Lower leg skin (tissue), 4 donors: ENCODE measurements around the gene DTNB. TPM values are rescaled to one million over a fixed set of nuclear protein-coding genes. Genes with fewer than 3 reads are reported as not detected.

Experiments
- DNase-seq, 2 donors: peaks; one replicate each; pipeline ENCODE4 v3.0.0-alpha.2; 2019; ENCODE audit warnings: low spot score in 2 of 2
- H3K4me3 ChIP-seq: fragments of 200-600 bp; sonication (generic); 2 replicates; pipeline ENCODE4 v1.5.1; 2017; ENCODE audit warnings: mild to moderate bottlenecking, low read depth; ENCODE audit not compliant: poor library complexity, severe bottlenecking
- CTCF ChIP-seq, 3 donors: fragments of 450-650 bp; IDR thresholded peaks; one replicate each; pipeline ENCODE4 v1.5.1; 2016; ENCODE audit warnings: antibody characterized with exemption in 3 of 3, mild to moderate bottlenecking in 3 of 3, moderate library complexity in 2 of 3
- POLR2A ChIP-seq, 2 donors: fragments of 450-650 bp; IDR thresholded peaks; one replicate each; pipeline ENCODE4 v1.6.1; 2016 to 2017; ENCODE audit warnings: antibody characterized with exemption in 2 of 2, mild to moderate bottlenecking in 1 of 2, moderate library complexity in 1 of 2
- WGBS, 2 donors: methylation state at CpG; one replicate each; pipeline ENCODE4 v1.1.5; 2018; 5-methylcytosine and 5-hydroxymethylcytosine counted together
- intact Hi-C: fragments of 100-400 bp; cut with DNase I; formaldehyde crosslinking; loops from one replicate; pipeline ENCODE4 v1.15.0; 2023; ENCODE audit warnings: low total_unique reads
- total RNA-seq, 4 donors: library from RNA; depleted of rRNA; stranded (reverse); fragments of >200 nt; gene quantifications; one replicate each; pipeline ENCODE4 v1.1.0, GENCODE V29; 2016

The DTNB gene
- total RNA-seq, 4 donors from 2014 or later: 8.8 to 15.2 (median 12.7) TPM

- intact Hi-C loops: no loop called here
- 92% methylated on average over 17 of the region's 17 CpGs for WGBS, 2 donors
- no peak overlapping the region for H3K4me3 ChIP-seq
- TF ChIP-seq POLR2A (IDR thresholded peaks at IDR 0.05) (no peak), CTCF (IDR thresholded peaks at IDR 0.05) (no peak)
- peak in 1 of 2 donors; percentile 76 for DNase-seq
Observed at GRCh38 chr2:25375371-25375988, 297.9 kb downstream of the DTNB start.

GRCh38 chr2:25374827-25375226 lies 298.6 kb downstream of the DTNB start:
- TF ChIP-seq CTCF (IDR thresholded peaks at IDR 0.05) (no peak), POLR2A (IDR thresholded peaks at IDR 0.05) (no peak)
- 90 to 92% methylated on average over 5 of the region's 5 CpGs for WGBS, 2 donors
- peak in 1 of 2 donors; percentile 48 for DNase-seq
- H3K4me3 ChIP-seq: no peak overlapping the region
- intact Hi-C loops: no loop called here

GRCh38 chr2:25374411-25374810 lies 299.0 kb downstream of the DTNB start:
- TF ChIP-seq CTCF (IDR thresholded peaks at IDR 0.05) (no peak), POLR2A (IDR thresholded peaks at IDR 0.05) (no peak)
- no peak overlapping the region for H3K4me3 ChIP-seq
- intact Hi-C loops: no loop called here
- peak in 1 of 2 donors; percentile 25 for DNase-seq
- WGBS, 2 donors: 96 to 99% methylated on average over 4 of the region's 4 CpGs

- no peak for DNase-seq
- H3K4me3 ChIP-seq: no peak overlapping the region
- WGBS, 2 donors: 52 to 59% methylated on average over 14 to 20 of the region's 20 CpGs
- TF ChIP-seq CTCF (IDR thresholded peaks at IDR 0.05) (no peak), POLR2A (IDR thresholded peaks at IDR 0.05) (no peak)
- intact Hi-C loops: no loop called here
Observed at GRCh38 chr2:25373269-25373981, 300.0 kb downstream of the DTNB start.

GRCh38 chr2:25372405-25373268 lies 300.7 kb downstream of the DTNB start:
- H3K4me3 ChIP-seq: no peak overlapping the region
- intact Hi-C loops: no loop called here
- TF ChIP-seq POLR2A (IDR thresholded peaks at IDR 0.05): no peak
- no peak for TF ChIP-seq CTCF (IDR thresholded peaks at IDR 0.05)
- WGBS, 2 donors: 58 to 60% methylated on average over 25 of the region's 25 CpGs
- DNase-seq: peak in 1 of 2 donors; percentile 82
